Measurements from ENCODE around the gene ARHGEF12. TPM values are rescaled to one million over a fixed set of nuclear protein-coding genes. Genes with fewer than 3 reads are reported as not detected.

The ARHGEF12 gene
- total and polyA plus RNA-seq, 3 donors from 2014 or later, result 26.6 to 74.1 (median 72.7) TPM

DNA sequence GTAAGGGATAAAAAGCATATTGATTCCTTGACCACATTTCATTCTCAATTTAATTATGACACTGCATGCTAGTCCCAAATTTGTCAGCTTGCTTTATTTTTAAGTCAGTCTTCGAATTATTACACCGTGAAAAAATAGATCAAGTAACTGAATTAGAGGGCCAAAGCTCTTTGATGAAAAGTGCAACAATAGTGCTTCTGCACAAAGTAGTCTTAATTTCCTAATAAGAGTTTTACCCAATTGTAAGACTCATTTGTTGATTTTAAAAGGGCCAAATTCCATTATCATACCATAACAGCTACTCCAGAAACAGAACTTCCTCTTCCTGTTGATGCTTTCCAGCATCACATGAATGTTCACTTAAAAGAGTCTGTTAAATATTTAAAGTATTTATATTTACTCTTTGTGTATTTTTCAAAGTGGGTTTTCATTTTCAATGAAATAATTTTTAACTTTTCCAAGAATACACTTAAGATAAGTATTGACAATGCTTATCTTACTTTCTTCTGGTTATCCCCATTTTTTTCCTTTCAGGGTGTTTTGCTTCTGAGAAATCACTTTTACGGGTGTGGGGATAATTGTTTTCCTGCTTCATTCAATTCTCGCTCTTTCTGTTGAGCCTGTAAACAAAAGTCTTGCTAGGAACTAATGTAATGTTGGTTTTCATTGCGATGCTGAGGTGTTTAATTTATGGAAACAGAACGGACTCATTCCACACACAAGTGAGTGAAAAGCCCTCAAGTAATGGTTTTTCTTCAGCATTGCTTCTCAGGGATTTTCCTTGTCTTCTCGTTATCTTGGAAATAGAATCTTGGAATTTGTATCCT, 2.1 kb downstream of the ARHGEF12 start:
- intact Hi-C loops (cut with DNase I; ENCODE audit: low total_unique reads), result no loop called here
- Histone ChIP-seq H3K4me1 (peaks cover 22% of the 10 kb centered on the region), H3K4me3 (peak overlapping the region; percentile 92), H3K9me3 (no peaks in the 10 kb centered on the region), H3K36me3 (ENCODE audit: low read depth, missing control alignments) (no peaks in the 10 kb centered on the region), H3K27me3 (no peaks in the 10 kb centered on the region), H3K27ac (peak overlapping the region; percentile 95 to 97)
- 23 to 24% methylated on average over 7 of the region's 7 CpGs for WGBS, 2 donors
- no peak for TF ChIP-seq POLR2A (IDR thresholded peaks at IDR 0.05)
- TF ChIP-seq, protein P1, sequence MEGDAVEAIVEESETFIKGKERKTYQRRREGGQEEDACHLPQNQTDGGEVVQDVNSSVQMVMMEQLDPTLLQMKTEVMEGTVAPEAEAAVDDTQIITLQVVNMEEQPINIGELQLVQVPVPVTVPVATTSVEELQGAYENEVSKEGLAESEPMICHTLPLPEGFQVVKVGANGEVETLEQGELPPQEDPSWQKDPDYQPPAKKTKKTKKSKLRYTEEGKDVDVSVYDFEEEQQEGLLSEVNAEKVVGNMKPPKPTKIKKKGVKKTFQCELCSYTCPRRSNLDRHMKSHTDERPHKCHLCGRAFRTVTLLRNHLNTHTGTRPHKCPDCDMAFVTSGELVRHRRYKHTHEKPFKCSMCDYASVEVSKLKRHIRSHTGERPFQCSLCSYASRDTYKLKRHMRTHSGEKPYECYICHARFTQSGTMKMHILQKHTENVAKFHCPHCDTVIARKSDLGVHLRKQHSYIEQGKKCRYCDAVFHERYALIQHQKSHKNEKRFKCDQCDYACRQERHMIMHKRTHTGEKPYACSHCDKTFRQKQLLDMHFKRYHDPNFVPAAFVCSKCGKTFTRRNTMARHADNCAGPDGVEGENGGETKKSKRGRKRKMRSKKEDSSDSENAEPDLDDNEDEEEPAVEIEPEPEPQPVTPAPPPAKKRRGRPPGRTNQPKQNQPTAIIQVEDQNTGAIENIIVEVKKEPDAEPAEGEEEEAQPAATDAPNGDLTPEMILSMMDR (IDR thresholded peaks at IDR 0.05), result no peak
- DNase-seq, result no peak

DNA sequence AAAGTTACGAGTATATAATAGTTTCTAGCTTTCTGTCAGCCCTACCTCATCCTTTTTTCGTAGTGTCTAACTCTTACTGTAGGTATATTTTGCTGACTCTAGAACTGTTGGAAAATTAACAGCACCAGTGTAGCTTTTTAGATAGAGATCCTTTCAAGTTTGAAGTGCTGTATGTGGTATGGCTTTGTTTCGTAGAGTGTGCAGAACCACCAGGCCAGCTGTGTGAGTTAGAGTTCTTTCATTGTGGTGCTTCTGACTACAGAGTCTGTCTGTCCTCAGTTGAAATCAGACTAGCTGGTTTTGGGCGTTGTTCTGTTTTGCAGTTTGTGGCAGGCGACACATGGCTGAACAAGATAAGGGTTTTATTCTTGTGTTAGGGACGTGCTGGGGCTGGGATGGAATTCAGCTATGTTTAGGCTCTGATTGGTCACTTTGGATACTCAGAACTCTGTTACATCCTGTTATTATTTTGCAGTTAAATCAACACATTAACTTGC, 3.2 kb downstream of the ARHGEF12 start:
- intact Hi-C loops (cut with DNase I; ENCODE audit: low total_unique reads), result no loop called here
- TF ChIP-seq, protein P1 (IDR thresholded peaks at IDR 0.05), result peak in 1 of 3 experiments; percentile 4
- TF ChIP-seq POLR2A (IDR thresholded peaks at IDR 0.05), result no peak
- Histone ChIP-seq H3K4me1 (peaks cover 22% of the 10 kb centered on the region), H3K27me3 (no peaks in the 10 kb centered on the region), H3K36me3 (ENCODE audit: low read depth, missing control alignments) (no peaks in the 10 kb centered on the region), H3K9me3 (no peaks in the 10 kb centered on the region), H3K4me3 (no peak overlapping the region), H3K27ac (peak overlapping the region; percentile 7 to 48)
- DNase-seq, result peak; percentile 65
- WGBS, 2 donors, result 31 to 32% methylated on average over 6 of the region's 6 CpGs

DNA sequence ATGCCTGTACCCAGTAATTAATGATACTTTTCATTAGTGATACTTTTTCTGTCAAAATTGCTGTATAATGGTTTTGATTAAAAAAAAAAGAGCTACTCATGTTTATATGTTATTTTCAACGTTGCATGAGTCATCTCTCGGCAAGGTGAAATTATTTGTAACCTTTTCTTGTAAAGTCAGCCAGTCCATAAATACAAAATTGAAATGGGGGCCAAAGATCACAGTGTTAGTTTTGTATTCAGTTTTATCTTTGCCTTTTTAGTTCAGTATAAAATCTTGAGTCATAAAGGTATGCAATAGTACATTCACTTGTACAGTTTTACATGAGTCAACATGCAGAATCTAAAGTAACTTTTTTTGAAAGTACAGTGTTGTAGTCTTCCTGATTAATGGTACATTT, 4.3 kb downstream of the ARHGEF12 start:
- DNase-seq, result no peak
- no peak overlapping the region for H3K4me3 ChIP-seq
- 38 to 50% methylated on average over 2 of the region's 2 CpGs for WGBS, 2 donors
- no peaks in the 10 kb centered on the region for H3K36me3 ChIP-seq (ENCODE audit: low read depth, missing control alignments)
- H3K9me3 ChIP-seq, result no peaks in the 10 kb centered on the region
- peaks cover 26% of the 10 kb centered on the region for H3K4me1 ChIP-seq
- intact Hi-C loops (cut with DNase I; ENCODE audit: low total_unique reads), result no loop called here
- TF ChIP-seq POLR2A (IDR thresholded peaks at IDR 0.05), result no peak
- TF ChIP-seq, protein P1 (IDR thresholded peaks at IDR 0.05), result no peak
- H3K27ac ChIP-seq, result peak overlapping the region in 1 of 2 donors; percentile 7
- no peaks in the 10 kb centered on the region for H3K27me3 ChIP-seq

DNA sequence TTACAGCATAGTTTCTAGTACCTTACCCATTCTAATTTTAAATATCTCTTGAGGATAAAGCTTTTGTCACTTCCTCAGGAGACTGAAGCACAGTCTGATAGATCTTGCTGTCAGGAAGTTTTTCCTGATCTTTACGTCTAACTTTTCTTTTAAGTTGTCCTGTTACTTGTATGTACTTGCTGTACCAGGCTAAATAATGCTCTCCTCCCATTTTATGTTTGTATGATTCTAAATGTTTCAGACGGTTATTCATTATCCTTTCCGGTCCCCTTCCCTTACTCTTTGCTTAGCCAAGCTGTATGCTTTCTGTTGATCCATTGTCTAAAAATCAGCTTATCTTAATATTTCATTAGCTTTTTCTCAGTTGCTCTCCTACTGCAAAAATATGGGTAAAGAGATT, 6.0 kb downstream of the ARHGEF12 start:
- 71 to 75% methylated on average over 3 of the region's 3 CpGs for WGBS, 2 donors
- no peak overlapping the region for H3K27ac ChIP-seq
- H3K4me3 ChIP-seq, result no peak overlapping the region
- peaks cover 30% of the 10 kb centered on the region for H3K4me1 ChIP-seq
- H3K36me3 ChIP-seq (ENCODE audit: low read depth, missing control alignments), result no peaks in the 10 kb centered on the region
- no peaks in the 10 kb centered on the region for H3K27me3 ChIP-seq
- no peak for TF ChIP-seq POLR2A (IDR thresholded peaks at IDR 0.05)
- TF ChIP-seq, protein P1 (IDR thresholded peaks at IDR 0.05), result no peak
- H3K9me3 ChIP-seq, result no peaks in the 10 kb centered on the region
- intact Hi-C loops (cut with DNase I; ENCODE audit: low total_unique reads), result no loop called here
- no peak for DNase-seq
